Mucosa of descending colon (tissue), 3 donors: ENCODE data around the gene CNP. TPM values are rescaled to one million over a fixed set of nuclear protein-coding genes. Genes with fewer than 3 reads are reported as not detected.

Experiments used
- ATAC-seq: fragments of 200-7000 bp; cut with Tn5 transposase; one replicate; pipeline ENCODE4 v1.9.1; 2020; ENCODE audit warnings: mild to moderate bottlenecking, moderate library complexity
- DNase-seq, 3 donors: peaks; one replicate each; pipeline ENCODE4 v3.0.0-alpha.2; 2020
- H3K36me3 ChIP-seq: fragments of 200-600 bp; one replicate; pipeline ENCODE4 v1.8.0; 2021; ENCODE audit warnings: low read depth, mild to moderate bottlenecking
- H3K4me1 ChIP-seq: fragments of 200-600 bp; one replicate; pipeline ENCODE4 v1.8.0; 2021; ENCODE audit warnings: low read depth, mild to moderate bottlenecking
- H3K4me3 ChIP-seq: fragments of 200-600 bp; one replicate; pipeline ENCODE4 v1.8.0; 2021; ENCODE audit warnings: mild to moderate bottlenecking
- H3K9me3 ChIP-seq: fragments of 200-600 bp; one replicate; pipeline ENCODE4 v1.8.0; 2021; ENCODE audit warnings: mild to moderate bottlenecking
- intact Hi-C, 2 donors: fragments of 100-400 bp; cut with DNase I in 1 of 2; cut with micrococcal nuclease in 1 of 2; formaldehyde crosslinking; loops; one replicate each; pipeline versions ENCODE4 v1.11.0 to v1.11.1; 2022; cut with DNase I, micrococcal nuclease
- total RNA-seq, 3 donors: library from RNA; stranded (reverse); fragmentation: NEBNext Ultra II Directional in 2 of 3; extraction: Animal tissue kit (Norgen Biotek cat#: 25700) in 2 of 3; gene quantifications; one replicate each; pipeline versions ENCODE4 v1.2.1 to v1.2.4, GENCODE V29; 2021 to 2023
- TF ChIP-seq, protein P1 (sequence below): fragments of 200-600 bp; IDR thresholded peaks from one replicate; pipeline ENCODE4 v1.8.0; 2022; ENCODE audit warnings: antibody characterized with exemption, mild to moderate bottlenecking
- donor health status: DM: no; HTN: no; CAD: no; lungs with moderate emphysema.
- donor health status: DM: no; HTN: no; CAD: no.
- donor health status: DM: no; HTN: yes; CAD: no.

CNP gene
- total RNA-seq, 3 donors from 2014 or later = 44.1 to 88.0 (median 51.6) TPM

DNA sequence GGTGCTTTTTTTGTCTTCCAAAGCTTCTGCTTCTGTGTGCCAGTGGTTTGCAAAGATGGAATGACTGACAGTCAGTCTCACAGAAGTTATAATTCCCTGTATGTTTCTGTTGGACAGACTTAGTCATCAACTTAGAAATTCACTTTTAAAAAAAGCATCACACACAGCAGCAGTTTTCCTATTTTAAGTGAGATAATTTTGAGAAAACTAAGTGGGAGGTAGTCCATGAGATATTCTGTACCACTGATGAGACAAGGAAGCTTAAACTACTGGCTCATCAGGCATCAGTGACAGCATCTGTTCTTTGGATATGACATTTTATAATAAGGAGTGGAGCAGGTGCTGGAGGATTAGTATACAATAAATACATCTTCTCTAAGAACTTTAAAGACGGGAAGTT lies 20.0 kb downstream of the CNP start:
- intact Hi-C loops = no loop called here
- H3K4me1 ChIP-seq = peaks cover 20% of the 10 kb centered on the region

DNA sequence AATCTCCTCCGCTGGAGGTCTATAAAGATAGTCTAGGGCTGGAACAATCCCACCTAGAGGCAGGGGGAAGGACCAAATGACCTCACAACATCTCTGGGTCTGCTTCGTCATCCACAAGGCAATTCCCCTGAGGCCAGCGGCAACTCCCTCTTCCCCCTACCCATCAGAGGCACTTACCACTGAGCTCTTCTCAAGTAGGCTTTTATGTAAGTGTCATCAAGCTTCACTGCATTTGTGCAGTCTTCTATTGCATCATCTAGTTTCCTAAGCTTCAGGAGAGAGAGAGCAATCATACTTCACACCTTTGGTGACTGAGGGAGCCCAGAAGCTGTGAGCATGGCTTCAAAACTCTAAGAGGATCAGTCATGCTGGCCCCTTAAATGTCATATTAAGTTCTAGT lies 21.0 kb downstream of the CNP start:
- TF ChIP-seq, protein P1, sequence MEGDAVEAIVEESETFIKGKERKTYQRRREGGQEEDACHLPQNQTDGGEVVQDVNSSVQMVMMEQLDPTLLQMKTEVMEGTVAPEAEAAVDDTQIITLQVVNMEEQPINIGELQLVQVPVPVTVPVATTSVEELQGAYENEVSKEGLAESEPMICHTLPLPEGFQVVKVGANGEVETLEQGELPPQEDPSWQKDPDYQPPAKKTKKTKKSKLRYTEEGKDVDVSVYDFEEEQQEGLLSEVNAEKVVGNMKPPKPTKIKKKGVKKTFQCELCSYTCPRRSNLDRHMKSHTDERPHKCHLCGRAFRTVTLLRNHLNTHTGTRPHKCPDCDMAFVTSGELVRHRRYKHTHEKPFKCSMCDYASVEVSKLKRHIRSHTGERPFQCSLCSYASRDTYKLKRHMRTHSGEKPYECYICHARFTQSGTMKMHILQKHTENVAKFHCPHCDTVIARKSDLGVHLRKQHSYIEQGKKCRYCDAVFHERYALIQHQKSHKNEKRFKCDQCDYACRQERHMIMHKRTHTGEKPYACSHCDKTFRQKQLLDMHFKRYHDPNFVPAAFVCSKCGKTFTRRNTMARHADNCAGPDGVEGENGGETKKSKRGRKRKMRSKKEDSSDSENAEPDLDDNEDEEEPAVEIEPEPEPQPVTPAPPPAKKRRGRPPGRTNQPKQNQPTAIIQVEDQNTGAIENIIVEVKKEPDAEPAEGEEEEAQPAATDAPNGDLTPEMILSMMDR = no peak
- ATAC-seq = no peak
- DNase-seq = peak in 1 of 3 donors; percentile 7
- Histone ChIP-seq H3K4me3 (no peak overlapping the region), H3K9me3 (no peaks in the 10 kb centered on the region), H3K4me1 (peaks cover 20% of the 10 kb centered on the region), H3K36me3 (no peaks in the 10 kb centered on the region)
- intact Hi-C loops = no loop called here

More for the DNA sequence above, 20.0 kb downstream of the CNP start:
- H3K36me3 ChIP-seq = no peaks in the 10 kb centered on the region
- H3K9me3 ChIP-seq = no peaks in the 10 kb centered on the region
- ATAC-seq = no peak
- no peak for DNase-seq
- TF ChIP-seq, protein P1 = no peak
- no peak overlapping the region for H3K4me3 ChIP-seq

DNA sequence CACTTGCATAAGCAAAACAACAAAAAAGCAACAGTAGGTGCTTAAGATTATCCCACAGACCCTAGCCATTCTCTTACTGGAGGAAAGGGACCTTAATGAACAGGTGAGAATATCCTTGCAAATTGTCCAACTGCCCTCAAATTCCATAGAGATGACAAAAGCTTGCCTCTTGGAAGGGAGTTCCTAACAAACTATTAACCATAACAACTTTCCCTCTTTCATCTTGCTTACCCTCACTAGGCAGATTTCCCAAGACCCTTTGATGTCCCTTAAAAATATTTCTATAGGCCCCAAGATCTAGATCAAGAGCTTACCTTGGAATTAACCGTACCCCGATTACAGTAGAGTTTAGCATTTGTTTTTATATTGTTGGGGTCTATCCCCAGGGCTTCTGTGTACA lies 21.8 kb downstream of the CNP start:
- no peak for DNase-seq
- H3K4me1 ChIP-seq = peaks cover 20% of the 10 kb centered on the region
- TF ChIP-seq, protein P1 = no peak
- H3K4me3 ChIP-seq = no peak overlapping the region
- intact Hi-C loops = no loop called here
- ATAC-seq = no peak
- no peaks in the 10 kb centered on the region for H3K36me3 ChIP-seq
- H3K9me3 ChIP-seq = no peaks in the 10 kb centered on the region

DNA sequence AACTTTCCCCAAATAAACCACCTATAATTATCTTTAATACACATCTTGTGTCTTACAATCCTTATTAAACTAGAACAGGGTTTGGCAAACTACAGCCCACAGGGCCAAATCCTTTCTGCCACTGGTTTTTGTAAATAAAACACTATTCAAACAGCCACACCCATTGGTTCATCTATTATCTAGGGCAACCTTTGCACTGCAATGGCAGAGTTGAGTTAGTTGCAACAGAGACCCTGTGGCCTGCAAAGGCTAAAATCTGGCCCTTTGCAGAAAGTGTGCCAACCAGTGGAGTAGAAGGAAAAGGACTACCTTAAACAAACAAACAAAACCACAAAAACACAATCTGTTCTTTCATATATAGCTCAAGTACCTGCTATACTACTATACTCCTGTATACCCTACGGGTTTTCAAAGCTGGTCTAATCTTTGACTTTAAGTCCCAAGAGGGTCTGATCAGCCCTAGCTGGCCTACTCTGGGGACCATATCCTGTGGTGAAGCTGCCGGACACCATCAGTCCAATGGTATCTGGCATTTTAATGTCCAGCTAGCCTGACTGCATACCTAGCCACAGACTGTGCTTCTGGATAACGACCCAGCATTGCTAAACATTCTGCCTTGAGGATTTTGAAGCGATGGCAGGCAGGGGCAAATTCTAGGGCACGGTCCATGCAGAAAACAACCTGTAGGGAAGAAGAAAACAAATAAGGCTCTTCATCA lies 23.3 kb downstream of the CNP start:
- peaks cover 20% of the 10 kb centered on the region for H3K4me1 ChIP-seq
- DNase-seq = peak in 2 of 3 donors; percentile 7 to 52
- peak; percentile 90 for ATAC-seq
- intact Hi-C loops = no loop called here
- H3K36me3 ChIP-seq = peaks cover 2% of the 10 kb centered on the region
- H3K9me3 ChIP-seq = no peaks in the 10 kb centered on the region
- no peak overlapping the region for H3K4me3 ChIP-seq
- TF ChIP-seq, protein P1 = no peak

DNA sequence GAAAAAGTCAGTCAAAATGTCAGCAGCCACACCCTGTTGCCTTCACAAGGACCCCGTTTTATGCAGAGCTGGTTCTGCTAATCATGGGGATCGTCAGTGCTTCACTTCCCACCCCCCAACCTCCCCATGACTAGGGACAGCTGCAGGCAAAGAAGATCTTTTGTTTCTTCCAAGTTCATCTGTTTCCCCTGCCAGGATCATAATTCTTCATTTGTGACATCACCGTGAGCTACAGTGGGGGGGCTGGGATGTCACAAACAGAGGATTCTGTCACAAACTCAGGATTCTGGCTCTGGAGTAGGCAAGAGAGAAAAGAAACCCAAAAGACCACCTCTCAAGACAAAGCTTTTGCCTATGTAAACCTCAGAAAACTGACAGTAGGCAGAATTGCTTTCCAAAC lies 26.0 kb downstream of the CNP start:
- Histone ChIP-seq H3K4me1 (peaks cover 20% of the 10 kb centered on the region), H3K4me3 (no peak overlapping the region), H3K9me3 (no peaks in the 10 kb centered on the region), H3K36me3 (peaks cover 12% of the 10 kb centered on the region)
- no peak for ATAC-seq
- no peak for DNase-seq
- intact Hi-C loops = no loop called here
- TF ChIP-seq, protein P1 = no peak

DNA sequence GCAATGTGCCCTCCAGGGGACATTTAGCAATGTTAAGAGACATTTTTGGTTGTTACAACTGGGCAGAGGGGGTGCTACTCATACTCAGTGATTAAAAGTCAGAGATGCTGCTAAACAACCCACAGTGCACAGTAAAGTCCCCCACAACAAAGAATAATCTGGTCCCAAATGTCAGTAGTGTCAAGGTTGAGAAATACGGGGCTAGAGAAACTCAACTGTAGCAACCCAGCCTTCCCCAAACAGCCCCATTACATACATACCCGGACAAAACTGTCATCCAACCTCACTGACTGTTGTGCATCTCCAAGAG lies 30.2 kb downstream of the CNP start:
- TF ChIP-seq, protein P1 = no peak
- ATAC-seq (no peak), DNase-seq (no peak)
- peaks cover 14% of the 10 kb centered on the region for H3K4me1 ChIP-seq
- no peaks in the 10 kb centered on the region for H3K9me3 ChIP-seq
- peaks cover 19% of the 10 kb centered on the region for H3K36me3 ChIP-seq
- no peak overlapping the region for H3K4me3 ChIP-seq
- intact Hi-C loops = no loop called here
